ENCODE results near the gene POC1B.

- no peak for TF ChIP-seq POLR2A (IDR thresholded peaks at IDR 0.05; ENCODE audit: low read depth, low read length)
- TF ChIP-seq TAF1 (IDR thresholded peaks at IDR 0.05; ENCODE audit: borderline replicate concordance, low read depth, low read length), result no peak
- no peak for TF ChIP-seq POLR2AphosphoS5 (IDR thresholded peaks at IDR 0.05; ENCODE audit: low read depth, low read length)
Observed at GRCh38 chr12:89464974-89465592, 60.8 kb downstream of the POC1B start.

All from GM12892 (cell line).